ENCODE results near the gene KIF3B.

KIF3B gene

DNA sequence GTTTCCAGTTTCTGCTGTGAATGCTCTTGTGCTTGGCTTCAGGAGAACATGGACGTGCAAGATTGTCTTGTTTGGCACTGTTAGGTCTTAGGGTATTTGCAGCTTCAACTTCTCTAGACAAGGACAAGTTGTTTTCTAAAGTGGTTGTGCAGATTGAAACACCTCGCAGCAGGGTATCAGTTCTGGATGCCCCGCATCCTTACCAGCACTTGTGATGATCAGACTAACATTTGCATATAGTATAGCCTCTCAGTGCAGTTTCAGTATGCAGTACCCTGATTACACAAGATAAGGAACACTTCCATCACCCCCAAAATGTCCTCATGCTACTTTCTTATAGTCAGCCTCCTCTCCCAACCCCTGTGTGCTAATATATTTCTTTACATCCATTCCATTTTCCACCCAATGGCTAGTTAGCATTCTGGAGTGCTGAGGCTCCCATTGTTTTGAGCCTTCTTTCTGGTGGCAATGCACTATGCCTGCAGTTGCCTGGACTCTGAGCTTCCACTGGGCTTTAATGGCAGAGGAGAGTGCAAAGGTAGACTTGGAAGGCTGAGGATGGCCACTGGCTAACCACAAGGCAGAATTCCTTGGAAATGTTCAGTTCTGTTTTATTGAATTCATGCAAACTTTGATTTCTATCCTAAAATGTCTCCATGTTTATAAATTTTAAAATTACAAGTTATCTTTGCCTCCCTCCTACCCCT lies 35.4 kb downstream of the KIF3B start:
- Histone ChIP-seq H3K9me3 (ENCODE audit: insufficient read depth, low read length) (no peaks in the 10 kb centered on the region), H3K27me3 (ENCODE audit: insufficient read depth, insufficient read length) (no peaks in the 10 kb centered on the region), H3K9ac (ENCODE audit: insufficient read length, low read depth) (no peak overlapping the region), H3K4me3 (ENCODE audit: insufficient read length, low read depth) (no peak overlapping the region), H3K4me1 (ENCODE audit: insufficient read depth, insufficient read length) (no peaks in the 10 kb centered on the region), H3K36me3 (ENCODE audit: insufficient read depth, insufficient read length, low read length) (peaks cover 34% of the 10 kb centered on the region)
- no peak for DNase-seq (ENCODE audit: low read depth, low spot score)
- TF ChIP-seq YY1 (IDR thresholded peaks at IDR 0.05; ENCODE audit: insufficient read depth, insufficient read length): no peak
- no peak for TF ChIP-seq SUZ12 (IDR thresholded peaks at IDR 0.05; ENCODE audit: extremely low read depth, insufficient read depth, insufficient read length)

GRCh38 chr20:32314768-32315167 lies 37.3 kb downstream of the KIF3B start:
- Histone ChIP-seq H3K4me1 (ENCODE audit: insufficient read depth, insufficient read length) (no peaks in the 10 kb centered on the region), H3K4me3 (ENCODE audit: insufficient read length, low read depth) (no peak overlapping the region), H3K27me3 (ENCODE audit: insufficient read depth, insufficient read length) (no peaks in the 10 kb centered on the region), H3K36me3 (ENCODE audit: insufficient read depth, insufficient read length, low read length) (peaks cover 36% of the 10 kb centered on the region), H3K9ac (ENCODE audit: insufficient read length, low read depth) (no peak overlapping the region), H3K9me3 (ENCODE audit: insufficient read depth, low read length) (no peaks in the 10 kb centered on the region)
- DNase-seq (ENCODE audit: low read depth, low spot score): no peak
- TF ChIP-seq ZNF274 (IDR thresholded peaks at IDR 0.05; ENCODE audit: low read depth, low read length): no peak
- TF ChIP-seq SUZ12 (IDR thresholded peaks at IDR 0.05; ENCODE audit: extremely low read depth, insufficient read depth, insufficient read length): no peak
- TF ChIP-seq YY1 (IDR thresholded peaks at IDR 0.05; ENCODE audit: insufficient read depth, insufficient read length): no peak

DNA sequence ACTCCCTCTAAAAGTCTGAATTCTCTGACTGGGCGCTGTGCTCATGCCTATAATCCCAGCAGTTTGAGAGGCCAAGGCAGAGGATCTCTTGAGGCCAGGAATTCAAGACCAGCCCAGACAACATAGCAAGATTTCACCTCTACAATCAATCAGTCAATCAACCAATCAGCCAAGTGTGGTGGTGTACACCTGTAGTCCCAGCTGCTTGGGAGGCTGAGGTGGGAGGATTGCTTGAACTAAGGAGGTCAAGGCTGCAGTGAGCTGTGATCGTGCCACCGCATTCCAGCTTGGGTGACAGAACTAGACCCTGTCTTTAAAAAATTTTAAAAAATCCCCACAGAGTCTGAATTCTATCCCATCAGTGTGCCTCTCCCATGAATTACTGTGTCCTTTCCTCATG lies 37.9 kb downstream of the KIF3B start:
- no peak for DNase-seq (ENCODE audit: low read depth, low spot score)
- H3K4me3 ChIP-seq (ENCODE audit: insufficient read length, low read depth): no peak overlapping the region
- H3K36me3 ChIP-seq (ENCODE audit: insufficient read depth, insufficient read length, low read length): peaks cover 30% of the 10 kb centered on the region
- H3K9me3 ChIP-seq (ENCODE audit: insufficient read depth, low read length): no peaks in the 10 kb centered on the region
- no peak overlapping the region for H3K9ac ChIP-seq (ENCODE audit: insufficient read length, low read depth)
- H3K4me1 ChIP-seq (ENCODE audit: insufficient read depth, insufficient read length): no peaks in the 10 kb centered on the region
- no peaks in the 10 kb centered on the region for H3K27me3 ChIP-seq (ENCODE audit: insufficient read depth, insufficient read length)
- no peak for TF ChIP-seq YY1 (IDR thresholded peaks at IDR 0.05; ENCODE audit: insufficient read depth, insufficient read length)
- TF ChIP-seq ZNF274 (IDR thresholded peaks at IDR 0.05; ENCODE audit: low read depth, low read length): no peak
- TF ChIP-seq SUZ12 (IDR thresholded peaks at IDR 0.05; ENCODE audit: extremely low read depth, insufficient read depth, insufficient read length): no peak

DNA sequence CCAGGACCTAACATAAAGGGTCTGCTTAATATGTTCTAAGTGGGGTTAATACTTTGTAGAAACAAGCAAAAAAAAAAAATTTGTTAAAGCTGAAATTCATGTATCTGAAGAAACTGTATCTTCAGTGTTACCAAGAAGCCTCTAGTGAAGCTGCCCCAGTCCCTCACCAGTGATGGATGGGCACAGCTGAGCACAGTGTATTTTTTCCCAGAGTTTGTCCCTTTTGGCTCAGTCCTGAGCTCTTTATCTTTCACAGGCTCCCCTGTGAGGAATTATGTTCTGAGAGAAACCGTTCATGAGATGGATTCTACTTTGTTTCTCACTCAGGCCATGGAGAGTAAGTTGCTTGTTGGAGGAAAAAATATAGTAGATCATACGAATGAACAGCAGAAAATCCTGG lies 38.4 kb downstream of the KIF3B start:
- Histone ChIP-seq H3K9ac (ENCODE audit: insufficient read length, low read depth) (no peak overlapping the region), H3K36me3 (ENCODE audit: insufficient read depth, insufficient read length, low read length) (peaks cover 25% of the 10 kb centered on the region), H3K27me3 (ENCODE audit: insufficient read depth, insufficient read length) (no peaks in the 10 kb centered on the region), H3K4me3 (ENCODE audit: insufficient read length, low read depth) (no peak overlapping the region), H3K9me3 (ENCODE audit: insufficient read depth, low read length) (no peaks in the 10 kb centered on the region), H3K4me1 (ENCODE audit: insufficient read depth, insufficient read length) (no peaks in the 10 kb centered on the region)
- no peak for TF ChIP-seq YY1 (IDR thresholded peaks at IDR 0.05; ENCODE audit: insufficient read depth, insufficient read length)
- no peak for TF ChIP-seq SUZ12 (IDR thresholded peaks at IDR 0.05; ENCODE audit: extremely low read depth, insufficient read depth, insufficient read length)
- DNase-seq (ENCODE audit: low read depth, low spot score): no peak

DNA sequence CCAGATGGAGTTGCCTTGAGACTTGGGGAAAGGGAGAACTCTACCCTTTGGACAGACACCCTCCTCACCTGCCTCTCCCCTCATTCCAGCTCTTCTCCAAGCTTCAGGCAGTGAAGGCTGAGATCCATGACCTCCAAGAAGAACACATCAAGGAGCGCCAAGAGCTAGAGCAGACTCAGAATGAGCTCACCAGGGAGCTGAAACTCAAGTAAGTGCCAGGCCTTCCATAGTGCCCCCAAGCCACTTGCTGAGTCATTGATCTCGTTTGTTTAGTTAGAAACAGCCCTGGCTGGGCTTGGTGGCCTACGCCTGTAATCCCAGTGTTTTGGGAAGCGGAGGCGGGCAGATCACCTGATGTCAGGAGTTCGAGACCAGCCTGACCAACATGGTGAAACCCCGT lies 39.2 kb downstream of the KIF3B start:
- Histone ChIP-seq H3K36me3 (ENCODE audit: insufficient read depth, insufficient read length, low read length) (peaks cover 22% of the 10 kb centered on the region), H3K4me3 (ENCODE audit: insufficient read length, low read depth) (no peak overlapping the region), H3K27me3 (ENCODE audit: insufficient read depth, insufficient read length) (no peaks in the 10 kb centered on the region), H3K9me3 (ENCODE audit: insufficient read depth, low read length) (no peaks in the 10 kb centered on the region), H3K4me1 (ENCODE audit: insufficient read depth, insufficient read length) (no peaks in the 10 kb centered on the region), H3K9ac (ENCODE audit: insufficient read length, low read depth) (no peak overlapping the region)
- no peak for DNase-seq (ENCODE audit: low read depth, low spot score)
- TF ChIP-seq YY1 (IDR thresholded peaks at IDR 0.05; ENCODE audit: insufficient read depth, insufficient read length) (no peak), SUZ12 (IDR thresholded peaks at IDR 0.05; ENCODE audit: extremely low read depth, insufficient read depth, insufficient read length) (no peak), ZNF274 (IDR thresholded peaks at IDR 0.05; ENCODE audit: low read depth, low read length) (no peak)

GRCh38 chr20:32319100-32319499 lies 41.6 kb downstream of the KIF3B start:
- no peaks in the 10 kb centered on the region for H3K27me3 ChIP-seq (ENCODE audit: insufficient read depth, insufficient read length)
- H3K4me3 ChIP-seq (ENCODE audit: insufficient read length, low read depth): no peak overlapping the region
- no peaks in the 10 kb centered on the region for H3K9me3 ChIP-seq (ENCODE audit: insufficient read depth, low read length)
- no peak overlapping the region for H3K9ac ChIP-seq (ENCODE audit: insufficient read length, low read depth)
- no peak for DNase-seq (ENCODE audit: low read depth, low spot score)
- no peaks in the 10 kb centered on the region for H3K4me1 ChIP-seq (ENCODE audit: insufficient read depth, insufficient read length)
- TF ChIP-seq YY1 (IDR thresholded peaks at IDR 0.05; ENCODE audit: insufficient read depth, insufficient read length) (no peak), ZNF274 (IDR thresholded peaks at IDR 0.05; ENCODE audit: low read depth, low read length) (no peak), SUZ12 (IDR thresholded peaks at IDR 0.05; ENCODE audit: extremely low read depth, insufficient read depth, insufficient read length) (no peak)
- H3K36me3 ChIP-seq (ENCODE audit: insufficient read depth, insufficient read length, low read length): peaks cover 19% of the 10 kb centered on the region

- H3K4me3 ChIP-seq (ENCODE audit: insufficient read length, low read depth): no peak overlapping the region
- no peaks in the 10 kb centered on the region for H3K4me1 ChIP-seq (ENCODE audit: insufficient read depth, insufficient read length)
- H3K9ac ChIP-seq (ENCODE audit: insufficient read length, low read depth): no peak overlapping the region
- TF ChIP-seq SUZ12 (IDR thresholded peaks at IDR 0.05; ENCODE audit: extremely low read depth, insufficient read depth, insufficient read length): no peak
- H3K27me3 ChIP-seq (ENCODE audit: insufficient read depth, insufficient read length): no peaks in the 10 kb centered on the region
- H3K9me3 ChIP-seq (ENCODE audit: insufficient read depth, low read length): no peaks in the 10 kb centered on the region
- DNase-seq (ENCODE audit: low read depth, low spot score): no peak
- H3K36me3 ChIP-seq (ENCODE audit: insufficient read depth, insufficient read length, low read length): peaks cover 19% of the 10 kb centered on the region
These were observed 42.9 kb downstream of the KIF3B start for GRCh38 chr20:32320305-32320704.

Measured in NT2/D1 (cell line).